ENCODE results near the gene RBM6.

Gene RBM6

DNA sequence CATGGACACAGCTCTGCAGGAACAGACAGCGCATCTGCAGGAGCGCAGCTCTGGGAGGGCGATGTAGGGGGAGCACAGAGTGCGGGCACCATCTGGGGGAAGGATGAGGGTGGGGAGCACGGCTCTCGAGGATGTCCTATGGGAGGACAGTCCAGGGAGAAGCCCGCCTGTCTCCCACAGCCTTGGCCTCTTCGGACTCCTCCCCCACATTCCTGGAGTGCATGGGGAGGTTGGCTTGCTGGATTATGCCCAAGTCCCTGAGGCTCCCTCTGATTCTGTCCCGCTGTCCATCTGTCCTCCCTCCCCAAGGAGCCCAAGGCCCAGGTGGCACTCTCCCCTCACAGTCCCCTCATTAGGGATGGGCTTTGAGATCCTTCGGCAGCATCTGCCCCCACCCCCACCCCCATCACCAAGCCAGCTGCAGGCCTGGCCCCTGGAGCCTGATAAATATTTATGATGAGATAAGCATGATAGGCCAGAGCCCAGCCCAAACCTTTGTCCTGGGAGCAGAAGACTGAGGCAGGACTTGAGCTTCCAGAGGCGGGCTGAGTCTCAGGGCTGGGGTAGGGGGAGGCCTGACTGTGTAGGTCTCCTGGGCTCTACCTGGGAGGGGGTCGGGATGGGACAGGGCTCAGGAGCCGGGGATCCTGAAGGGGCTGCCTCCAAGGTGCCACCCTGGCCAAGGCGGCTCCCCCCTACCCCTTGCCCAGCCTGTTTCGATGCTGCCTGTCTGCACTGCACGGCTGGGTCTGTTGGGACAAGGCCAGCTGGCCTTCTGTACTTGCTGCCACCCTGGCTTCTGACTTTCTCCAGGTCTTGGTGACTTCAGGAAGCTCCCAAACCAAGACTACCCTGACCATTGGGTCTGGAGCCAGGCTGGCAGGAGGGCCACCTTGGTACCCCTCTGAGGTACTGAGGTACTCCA lies 186.6 kb downstream of the RBM6 start:
- DNase-seq (ENCODE audit: low read depth) = no peak
